ENCODE data around the gene CDON. TPM values are rescaled to one million over a fixed set of nuclear protein-coding genes. Genes with fewer than 3 reads are reported as not detected.

The CDON gene
- total and polyA plus RNA-seq, 2 donors (not counting 3 experiments of a cell fraction or from before 2014, with no cell fraction given): 1.6 to 3.8 TPM

DNA sequence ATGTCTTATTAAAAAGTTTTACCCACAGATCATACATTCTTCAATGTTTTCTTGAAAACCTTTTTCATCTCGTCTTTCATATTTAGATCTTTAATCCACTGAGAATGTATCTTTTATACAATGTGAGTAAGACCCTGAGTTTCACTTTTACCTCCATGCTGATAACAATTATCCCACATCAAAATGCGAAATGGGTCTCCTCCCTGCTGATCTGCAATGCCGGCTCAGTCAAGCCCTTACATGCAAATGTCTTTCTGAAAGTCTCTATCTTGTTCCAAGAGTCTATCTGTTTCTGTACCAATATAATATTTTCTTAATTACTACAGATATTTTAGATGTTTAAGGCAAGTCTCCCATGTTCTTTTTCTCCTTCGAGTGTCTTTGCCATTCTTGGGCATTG, 50.9 kb downstream of the CDON start:
- no peak overlapping the region for H2AFZ ChIP-seq (ENCODE audit: low read depth, low read length)
- H3K9me3 ChIP-seq (replicated peaks; ENCODE audit: control insufficient read depth, insufficient read depth, low read length): no peaks in the 10 kb centered on the region
- H3K36me3 ChIP-seq (ENCODE audit: control insufficient read depth in 2 of 2, extremely low read depth in 1 of 2, insufficient read depth in 2 of 2, low read length in 2 of 2): no peaks in the 10 kb centered on the region
- H3K9me1 ChIP-seq (replicated peaks; ENCODE audit: control insufficient read depth, extremely low read depth, insufficient read depth, low read length): no peaks in the 10 kb centered on the region
- H3K4me2 ChIP-seq (ENCODE audit: insufficient read depth, low read length): no peak overlapping the region
- dilution Hi-C loops (cut with MboI; ENCODE audit: extremely low pct_ligation_motif_present, low sequenced_read_pairs) (no loop called here), intact Hi-C loops (cut with micrococcal nuclease) (no loop called here)
- no TSS peak for BruUV-seq (replicated peaks)
- no peaks in the 10 kb centered on the region for H3K27me3 ChIP-seq (ENCODE audit: control insufficient read depth in 2 of 2, insufficient read depth in 2 of 2, low read length in 2 of 2)
- no peaks in the 10 kb centered on the region for H3K79me2 ChIP-seq (ENCODE audit: control insufficient read depth, insufficient read depth, low read length)
- TF ChIP-seq POLR2AphosphoS5 (IDR thresholded peaks at IDR 0.05; ENCODE audit: insufficient read depth, low read depth, low read length) (no peak), FOS (IDR thresholded peaks at IDR 0.05; ENCODE audit: borderline replicate concordance, insufficient read depth, low read length) (no peak), POLR2A (IDR thresholded peaks at IDR 0.05; ENCODE audit: low read depth, low read length) (no peak), JUN (IDR thresholded peaks at IDR 0.05; ENCODE audit: borderline replicate concordance, insufficient read depth, insufficient read length, low read depth) (no peak), MYC (IDR thresholded peaks at IDR 0.05; ENCODE audit: low read depth, low read length) (no peak), GATA2 (IDR thresholded peaks at IDR 0.05; ENCODE audit: insufficient read depth, insufficient read length, low read depth, low read length) (no peak), EZH2 (IDR thresholded peaks at IDR 0.05; ENCODE audit: borderline replicate concordance, low read depth, low read length, severe bottlenecking) (no peak)
- TF ChIP-seq, protein P1, sequence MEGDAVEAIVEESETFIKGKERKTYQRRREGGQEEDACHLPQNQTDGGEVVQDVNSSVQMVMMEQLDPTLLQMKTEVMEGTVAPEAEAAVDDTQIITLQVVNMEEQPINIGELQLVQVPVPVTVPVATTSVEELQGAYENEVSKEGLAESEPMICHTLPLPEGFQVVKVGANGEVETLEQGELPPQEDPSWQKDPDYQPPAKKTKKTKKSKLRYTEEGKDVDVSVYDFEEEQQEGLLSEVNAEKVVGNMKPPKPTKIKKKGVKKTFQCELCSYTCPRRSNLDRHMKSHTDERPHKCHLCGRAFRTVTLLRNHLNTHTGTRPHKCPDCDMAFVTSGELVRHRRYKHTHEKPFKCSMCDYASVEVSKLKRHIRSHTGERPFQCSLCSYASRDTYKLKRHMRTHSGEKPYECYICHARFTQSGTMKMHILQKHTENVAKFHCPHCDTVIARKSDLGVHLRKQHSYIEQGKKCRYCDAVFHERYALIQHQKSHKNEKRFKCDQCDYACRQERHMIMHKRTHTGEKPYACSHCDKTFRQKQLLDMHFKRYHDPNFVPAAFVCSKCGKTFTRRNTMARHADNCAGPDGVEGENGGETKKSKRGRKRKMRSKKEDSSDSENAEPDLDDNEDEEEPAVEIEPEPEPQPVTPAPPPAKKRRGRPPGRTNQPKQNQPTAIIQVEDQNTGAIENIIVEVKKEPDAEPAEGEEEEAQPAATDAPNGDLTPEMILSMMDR (IDR thresholded peaks at IDR 0.05; ENCODE audit: extremely low read depth in 1 of 2, insufficient read depth in 1 of 2, low read depth in 1 of 2, low read length in 2 of 2): no peak
- TF ChIP-seq, protein P2, sequence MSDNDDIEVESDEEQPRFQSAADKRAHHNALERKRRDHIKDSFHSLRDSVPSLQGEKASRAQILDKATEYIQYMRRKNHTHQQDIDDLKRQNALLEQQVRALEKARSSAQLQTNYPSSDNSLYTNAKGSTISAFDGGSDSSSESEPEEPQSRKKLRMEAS (IDR thresholded peaks at IDR 0.05; ENCODE audit: insufficient read depth, insufficient read length): no peak
- no peaks in the 10 kb centered on the region for H3K4me1 ChIP-seq (ENCODE audit: control insufficient read depth, extremely low read depth, insufficient read depth, low read length)
- no peak overlapping the region for H3K9ac ChIP-seq (replicated peaks; ENCODE audit: extremely low read depth, insufficient read depth, low read length)
- CTCF ChIA-PET: no interaction called here
- POLR2A ChIA-PET: no interaction called here
- H3K27ac ChIP-seq (ENCODE audit: insufficient read depth, low read depth, low read length): no peak overlapping the region
- no peak for FAIRE-seq
- no peak for DNase-seq (ENCODE audit: low read depth, low spot score)
- H3K4me3 ChIP-seq (replicated peaks in 1 of 3; ENCODE audit: insufficient read depth in 1 of 3, low read depth in 1 of 3, low read length in 3 of 3): no peak overlapping the region
- no peaks in the 10 kb centered on the region for H4K20me1 ChIP-seq (replicated peaks; ENCODE audit: control insufficient read depth, extremely low read depth, insufficient read depth, low read length)
